HL-60/S4 treated with phorbol 12-myristate 13-acetate at 8.2 ng/mL for 4 days and 3 days (cell line): ENCODE data around the gene PLCB4.
"Not testable (repeated sequence)": the region's sequence is repeated elsewhere in the genome, so short reads cannot be mapped to it uniquely, and the experiment has no call there.

Experiments
- in situ Hi-C: fragments of 300-500 bp; cut with MboI; formaldehyde crosslinking; loops from 2 replicates; pipeline ENCODE4 v1.15.0; 2022; ENCODE audit warnings: low sequenced_read_pairs

The PLCB4 gene

GRCh38 chr20:9068841-9069663 is at the start of gene PLCB4:
PLCB4 (plus strand) TSS chr20:9069087; CDS start chr20:9307815, 238,728 bp downstream.
- in situ Hi-C loops, result no loop called here

GRCh38 chr20:9019833-9020232 is 49.1 kb upstream of the PLCB4 start:
- in situ Hi-C loops, result no loop called here

GRCh38 chr20:9021216-9021615 is 47.7 kb upstream of the PLCB4 start:
- in situ Hi-C loops, result no loop called here

- in situ Hi-C loops, result no loop called here
Observed at GRCh38 chr20:9021699-9022098, 47.2 kb upstream of the PLCB4 start.

- in situ Hi-C loops, result no loop called here
Observed at GRCh38 chr20:9022376-9022775, 46.5 kb upstream of the PLCB4 start.

GRCh38 chr20:9024606-9025005 is 44.3 kb upstream of the PLCB4 start:
- in situ Hi-C loops, result no loop called here

- in situ Hi-C loops, result no loop called here
Observed at GRCh38 chr20:9025011-9025410, 43.9 kb upstream of the PLCB4 start.

- in situ Hi-C loops, result no loop called here
Observed at GRCh38 chr20:9025643-9026042, 43.2 kb upstream of the PLCB4 start.

- in situ Hi-C loops, result no loop called here
Observed at GRCh38 chr20:9027626-9028025, 41.3 kb upstream of the PLCB4 start.

GRCh38 chr20:9028419-9028818 is 40.5 kb upstream of the PLCB4 start:
- in situ Hi-C loops, result no loop called here

GRCh38 chr20:9031991-9032390 is 36.9 kb upstream of the PLCB4 start:
- in situ Hi-C loops, result no loop called here

- in situ Hi-C loops, result no loop called here
Observed at GRCh38 chr20:9032758-9033157, 36.1 kb upstream of the PLCB4 start.

GRCh38 chr20:9035126-9035525 is 33.8 kb upstream of the PLCB4 start:
- in situ Hi-C loops, result no loop called here

- in situ Hi-C loops, result no loop called here
Observed at GRCh38 chr20:9036593-9036992, 32.3 kb upstream of the PLCB4 start.

- in situ Hi-C loops, result no loop called here
Observed at GRCh38 chr20:9038791-9039535, 29.9 kb upstream of the PLCB4 start.

- in situ Hi-C loops, result no loop called here
Observed at GRCh38 chr20:9040863-9041524, 27.9 kb upstream of the PLCB4 start.

GRCh38 chr20:9043364-9043763 is 25.5 kb upstream of the PLCB4 start:
- in situ Hi-C loops, result no loop called here

GRCh38 chr20:9047928-9048327 is 21.0 kb upstream of the PLCB4 start:
- in situ Hi-C loops, result not testable (repeated sequence)

- in situ Hi-C loops, result no loop called here
Observed at GRCh38 chr20:9051508-9051907, 17.4 kb upstream of the PLCB4 start.

- in situ Hi-C loops, result no loop called here
Observed at GRCh38 chr20:9052136-9052535, 16.8 kb upstream of the PLCB4 start.

- in situ Hi-C loops, result no loop called here
Observed at GRCh38 chr20:9053108-9053507, 15.8 kb upstream of the PLCB4 start.

GRCh38 chr20:9054176-9054575 is 14.7 kb upstream of the PLCB4 start:
- in situ Hi-C loops, result no loop called here
